HG02678 (cell line): ENCODE data around the gene ACTL10.
"Not testable (repeated sequence)": the region's sequence is repeated elsewhere in the genome, so short reads cannot be mapped to it uniquely, and the experiment has no call there.

ENCODE experiments used
- ATAC-seq: cut with Tn5 transposase; IDR thresholded peaks from one replicate; pipeline ENCODE4 v1.9.1; 2021; ENCODE audit warnings: mild to moderate bottlenecking, moderate library complexity; ENCODE audit not compliant: unreplicated experiment

Gene ACTL10

GRCh38 chr20:33693741-33694638 is 27.2 kb downstream of the ACTL10 start:
- no peak for ATAC-seq

- ATAC-seq: no peak
Measured at GRCh38 chr20:33694639-33695012, 27.9 kb downstream of the ACTL10 start.

- no peak for ATAC-seq
Measured at GRCh38 chr20:33696448-33696847, 29.7 kb downstream of the ACTL10 start.

GRCh38 chr20:33697129-33697528 is 30.4 kb downstream of the ACTL10 start:
- ATAC-seq: no peak

GRCh38 chr20:33698966-33699365 is 32.2 kb downstream of the ACTL10 start:
- ATAC-seq: not testable (repeated sequence)

- ATAC-seq: not testable (repeated sequence)
Measured at GRCh38 chr20:33700696-33701441, 34.1 kb downstream of the ACTL10 start.

GRCh38 chr20:33701629-33702450 is 35.1 kb downstream of the ACTL10 start:
- ATAC-seq: no peak

GRCh38 chr20:33702861-33703260 is 36.1 kb downstream of the ACTL10 start:
- no peak for ATAC-seq

- no peak for ATAC-seq
Measured at GRCh38 chr20:33703498-33704137, 36.9 kb downstream of the ACTL10 start.

GRCh38 chr20:33704197-33704924 is 37.6 kb downstream of the ACTL10 start:
- ATAC-seq: no peak

GRCh38 chr20:33707668-33708067 is 40.9 kb downstream of the ACTL10 start:
- ATAC-seq: no peak

GRCh38 chr20:33709398-33709797 is 42.7 kb downstream of the ACTL10 start:
- ATAC-seq: no peak

- ATAC-seq: no peak
Measured at GRCh38 chr20:33709905-33710541, 43.3 kb downstream of the ACTL10 start.

GRCh38 chr20:33710681-33711445 is 44.1 kb downstream of the ACTL10 start:
- ATAC-seq: no peak

- ATAC-seq: no peak
Measured at GRCh38 chr20:33711446-33711738, 44.6 kb downstream of the ACTL10 start.

- no peak for ATAC-seq
Measured at GRCh38 chr20:33713865-33714367, 47.2 kb downstream of the ACTL10 start.

GRCh38 chr20:33716498-33716897 is 49.8 kb downstream of the ACTL10 start:
- no peak for ATAC-seq
